ENCODE data around the gene EPB41L4B.

The EPB41L4B gene

GRCh38 chr9:109276469-109277440, 44.1 kb downstream of the EPB41L4B start:
- DNase-seq (ENCODE audit: insufficient read length, low spot score) (no peak), FAIRE-seq (no peak)
- no peak for TF ChIP-seq POU2F2 (IDR thresholded peaks at IDR 0.05; ENCODE audit: low read depth, low read length)
- TF ChIP-seq POLR2AphosphoS5 (IDR thresholded peaks at IDR 0.05; ENCODE audit: low read depth, low read length) = no peak
- TF ChIP-seq PAX5 (IDR thresholded peaks at IDR 0.05; ENCODE audit: insufficient read depth, low read length, severe bottlenecking) = no peak
- TF ChIP-seq POLR2A (IDR thresholded peaks at IDR 0.05; ENCODE audit: low read depth, low read length) = no peak
- no peak for TF ChIP-seq TAF1 (IDR thresholded peaks at IDR 0.05; ENCODE audit: low read depth, low read length)
- no peak for TF ChIP-seq SPI1 (IDR thresholded peaks at IDR 0.05; ENCODE audit: low read depth, low read length)

GRCh38 chr9:109274884-109275730, 45.8 kb downstream of the EPB41L4B start:
- DNase-seq (ENCODE audit: insufficient read length, low spot score) = no peak
- FAIRE-seq = no peak
- no peak for TF ChIP-seq POLR2AphosphoS5 (IDR thresholded peaks at IDR 0.05; ENCODE audit: low read depth, low read length)
- no peak for TF ChIP-seq SPI1 (IDR thresholded peaks at IDR 0.05; ENCODE audit: low read depth, low read length)
- no peak for TF ChIP-seq POU2F2 (IDR thresholded peaks at IDR 0.05; ENCODE audit: low read depth, low read length)
- no peak for TF ChIP-seq POLR2A (IDR thresholded peaks at IDR 0.05; ENCODE audit: low read depth, low read length)
- no peak for TF ChIP-seq PAX5 (IDR thresholded peaks at IDR 0.05; ENCODE audit: insufficient read depth, low read length, severe bottlenecking)
- no peak for TF ChIP-seq TAF1 (IDR thresholded peaks at IDR 0.05; ENCODE audit: low read depth, low read length)

GRCh38 chr9:109273869-109274268, 47.0 kb downstream of the EPB41L4B start:
- no peak for FAIRE-seq
- TF ChIP-seq PAX5 (IDR thresholded peaks at IDR 0.05; ENCODE audit: insufficient read depth, low read length, severe bottlenecking) (no peak), POLR2AphosphoS5 (IDR thresholded peaks at IDR 0.05; ENCODE audit: low read depth, low read length) (no peak), SPI1 (IDR thresholded peaks at IDR 0.05; ENCODE audit: low read depth, low read length) (no peak), TAF1 (IDR thresholded peaks at IDR 0.05; ENCODE audit: low read depth, low read length) (no peak), POU2F2 (IDR thresholded peaks at IDR 0.05; ENCODE audit: low read depth, low read length) (no peak), POLR2A (IDR thresholded peaks at IDR 0.05; ENCODE audit: low read depth, low read length) (no peak)
- DNase-seq (ENCODE audit: insufficient read length, low spot score) = no peak

- no peak for FAIRE-seq
Observed at GRCh38 chr9:109272745-109273144, 48.1 kb downstream of the EPB41L4B start.

GRCh38 chr9:109272045-109272444, 48.8 kb downstream of the EPB41L4B start:
- no peak for TF ChIP-seq TAF1 (IDR thresholded peaks at IDR 0.05; ENCODE audit: low read depth, low read length)
- no peak for TF ChIP-seq POLR2A (IDR thresholded peaks at IDR 0.05; ENCODE audit: low read depth, low read length)
- DNase-seq (ENCODE audit: insufficient read length, low spot score) (no peak), FAIRE-seq (no peak)

More at GRCh38 chr9:109272745-109273144, 48.1 kb downstream of the EPB41L4B start:
- no peak for DNase-seq (ENCODE audit: insufficient read length, low spot score)
- TF ChIP-seq POLR2A (IDR thresholded peaks at IDR 0.05; ENCODE audit: low read depth, low read length) (no peak), SPI1 (IDR thresholded peaks at IDR 0.05; ENCODE audit: low read depth, low read length) (no peak), PAX5 (IDR thresholded peaks at IDR 0.05; ENCODE audit: insufficient read depth, low read length, severe bottlenecking) (no peak), TAF1 (IDR thresholded peaks at IDR 0.05; ENCODE audit: low read depth, low read length) (no peak), POLR2AphosphoS5 (IDR thresholded peaks at IDR 0.05; ENCODE audit: low read depth, low read length) (no peak), POU2F2 (IDR thresholded peaks at IDR 0.05; ENCODE audit: low read depth, low read length) (no peak)

- DNase-seq (ENCODE audit: insufficient read length, low spot score) (no peak), FAIRE-seq (no peak)
- TF ChIP-seq TAF1 (IDR thresholded peaks at IDR 0.05; ENCODE audit: low read depth, low read length) (no peak), SPI1 (IDR thresholded peaks at IDR 0.05; ENCODE audit: low read depth, low read length) (peak; percentile 25; the same call in 1 of the 2 replicates), POLR2A (IDR thresholded peaks at IDR 0.05; ENCODE audit: low read depth, low read length) (no peak), POLR2AphosphoS5 (IDR thresholded peaks at IDR 0.05; ENCODE audit: low read depth, low read length) (no peak), PAX5 (IDR thresholded peaks at IDR 0.05; ENCODE audit: insufficient read depth, low read length, severe bottlenecking) (no peak), POU2F2 (IDR thresholded peaks at IDR 0.05; ENCODE audit: low read depth, low read length) (no peak)
Observed at GRCh38 chr9:109270971-109271925, 49.6 kb downstream of the EPB41L4B start.

- TF ChIP-seq POU2F2 (IDR thresholded peaks at IDR 0.05; ENCODE audit: low read depth, low read length) (no peak), PAX5 (IDR thresholded peaks at IDR 0.05; ENCODE audit: insufficient read depth, low read length, severe bottlenecking) (no peak), SPI1 (IDR thresholded peaks at IDR 0.05; ENCODE audit: low read depth, low read length) (no peak), POLR2AphosphoS5 (IDR thresholded peaks at IDR 0.05; ENCODE audit: low read depth, low read length) (no peak), TAF1 (IDR thresholded peaks at IDR 0.05; ENCODE audit: low read depth, low read length) (no peak), POLR2A (IDR thresholded peaks at IDR 0.05; ENCODE audit: low read depth, low read length) (no peak)
- no peak for FAIRE-seq
- no peak for DNase-seq (ENCODE audit: insufficient read length, low spot score)
Observed at GRCh38 chr9:109270441-109270840, 50.4 kb downstream of the EPB41L4B start.

GRCh38 chr9:109269839-109270238, 51.0 kb downstream of the EPB41L4B start:
- no peak for TF ChIP-seq POLR2AphosphoS5 (IDR thresholded peaks at IDR 0.05; ENCODE audit: low read depth, low read length)
- TF ChIP-seq POLR2A (IDR thresholded peaks at IDR 0.05; ENCODE audit: low read depth, low read length) = no peak
- no peak for TF ChIP-seq PAX5 (IDR thresholded peaks at IDR 0.05; ENCODE audit: insufficient read depth, low read length, severe bottlenecking)
- no peak for TF ChIP-seq POU2F2 (IDR thresholded peaks at IDR 0.05; ENCODE audit: low read depth, low read length)
- TF ChIP-seq TAF1 (IDR thresholded peaks at IDR 0.05; ENCODE audit: low read depth, low read length) = no peak
- no peak for TF ChIP-seq SPI1 (IDR thresholded peaks at IDR 0.05; ENCODE audit: low read depth, low read length)
- no peak for DNase-seq (ENCODE audit: insufficient read length, low spot score)
- no peak for FAIRE-seq

Measured in GM12891 (cell line).